ENCODE measurements around the gene TCF7L1. TPM values are rescaled to one million over a fixed set of nuclear protein-coding genes. Genes with fewer than 3 reads are reported as not detected.

The TCF7L1 gene
- total and polyA plus RNA-seq, 2 of the 13 experiments (the other 11 are each of a cell fraction or from before 2014, with no cell fraction given) = 0.04 to 0.15 TPM

DNA sequence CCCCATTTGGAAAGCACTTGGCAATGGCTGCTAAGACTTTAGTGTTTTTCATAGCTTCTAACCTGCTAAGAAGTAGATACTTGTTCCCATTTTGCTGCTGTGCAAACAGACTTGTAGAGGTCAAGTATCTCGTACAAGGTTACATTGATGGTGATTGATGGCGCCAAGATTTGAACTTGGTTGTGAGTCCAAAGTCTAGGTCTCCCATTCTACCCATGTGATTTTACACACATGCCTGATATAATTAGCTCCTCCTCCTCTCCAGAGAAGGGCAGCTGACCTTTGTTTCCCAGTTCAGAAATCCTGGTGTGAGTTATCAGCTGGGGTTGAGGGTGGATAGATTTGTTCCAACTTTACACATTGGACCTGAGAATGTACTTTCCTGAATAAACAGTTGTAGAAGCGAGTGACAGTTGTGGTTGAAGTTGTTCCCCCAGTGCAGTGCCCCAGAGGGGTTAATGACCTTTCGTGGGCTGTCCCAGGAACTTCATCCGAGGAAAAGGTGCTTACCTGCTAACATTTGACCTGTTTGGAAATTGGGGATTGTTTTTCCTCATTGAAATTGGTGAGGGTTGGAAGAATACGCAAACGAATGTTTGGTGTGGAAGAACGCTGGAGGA is 10.4 kb downstream of the TCF7L1 start (continued):
- no peak for TF ChIP-seq ZNF34 (CRISPR knock-in tag; IDR thresholded peaks at IDR 0.05; ENCODE audit: borderline replicate concordance)
- TF ChIP-seq CCAR2 (optimal IDR thresholded peaks at IDR 0.05; ENCODE audit: low read depth, low read length) = no peak
- TF ChIP-seq MXD4 (CRISPR knock-in tag; IDR thresholded peaks at IDR 0.05) = peak; percentile 24; the same call in 1 of the 2 replicates
- no peak for TF ChIP-seq IRF1 (CRISPR knock-in tag; IDR thresholded peaks at IDR 0.05; ENCODE audit: low read depth)
- TF ChIP-seq RARG (CRISPR knock-in tag; IDR thresholded peaks at IDR 0.05; ENCODE audit: low read depth) = no peak
- TF ChIP-seq, protein P1, sequence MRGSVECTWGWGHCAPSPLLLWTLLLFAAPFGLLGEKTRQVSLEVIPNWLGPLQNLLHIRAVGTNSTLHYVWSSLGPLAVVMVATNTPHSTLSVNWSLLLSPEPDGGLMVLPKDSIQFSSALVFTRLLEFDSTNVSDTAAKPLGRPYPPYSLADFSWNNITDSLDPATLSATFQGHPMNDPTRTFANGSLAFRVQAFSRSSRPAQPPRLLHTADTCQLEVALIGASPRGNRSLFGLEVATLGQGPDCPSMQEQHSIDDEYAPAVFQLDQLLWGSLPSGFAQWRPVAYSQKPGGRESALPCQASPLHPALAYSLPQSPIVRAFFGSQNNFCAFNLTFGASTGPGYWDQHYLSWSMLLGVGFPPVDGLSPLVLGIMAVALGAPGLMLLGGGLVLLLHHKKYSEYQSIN (CRISPR knock-in tag; IDR thresholded peaks at IDR 0.05; ENCODE audit: borderline replicate concordance) = no peak
- TF ChIP-seq POGZ (CRISPR knock-in tag; IDR thresholded peaks at IDR 0.05) = peak; percentile 54; the same call in 1 of the 2 replicates
- peak; percentile 64; the same call in 1 of the 2 replicates for TF ChIP-seq ZNF124 (CRISPR knock-in tag; IDR thresholded peaks at IDR 0.05)
- TF ChIP-seq, protein P2, sequence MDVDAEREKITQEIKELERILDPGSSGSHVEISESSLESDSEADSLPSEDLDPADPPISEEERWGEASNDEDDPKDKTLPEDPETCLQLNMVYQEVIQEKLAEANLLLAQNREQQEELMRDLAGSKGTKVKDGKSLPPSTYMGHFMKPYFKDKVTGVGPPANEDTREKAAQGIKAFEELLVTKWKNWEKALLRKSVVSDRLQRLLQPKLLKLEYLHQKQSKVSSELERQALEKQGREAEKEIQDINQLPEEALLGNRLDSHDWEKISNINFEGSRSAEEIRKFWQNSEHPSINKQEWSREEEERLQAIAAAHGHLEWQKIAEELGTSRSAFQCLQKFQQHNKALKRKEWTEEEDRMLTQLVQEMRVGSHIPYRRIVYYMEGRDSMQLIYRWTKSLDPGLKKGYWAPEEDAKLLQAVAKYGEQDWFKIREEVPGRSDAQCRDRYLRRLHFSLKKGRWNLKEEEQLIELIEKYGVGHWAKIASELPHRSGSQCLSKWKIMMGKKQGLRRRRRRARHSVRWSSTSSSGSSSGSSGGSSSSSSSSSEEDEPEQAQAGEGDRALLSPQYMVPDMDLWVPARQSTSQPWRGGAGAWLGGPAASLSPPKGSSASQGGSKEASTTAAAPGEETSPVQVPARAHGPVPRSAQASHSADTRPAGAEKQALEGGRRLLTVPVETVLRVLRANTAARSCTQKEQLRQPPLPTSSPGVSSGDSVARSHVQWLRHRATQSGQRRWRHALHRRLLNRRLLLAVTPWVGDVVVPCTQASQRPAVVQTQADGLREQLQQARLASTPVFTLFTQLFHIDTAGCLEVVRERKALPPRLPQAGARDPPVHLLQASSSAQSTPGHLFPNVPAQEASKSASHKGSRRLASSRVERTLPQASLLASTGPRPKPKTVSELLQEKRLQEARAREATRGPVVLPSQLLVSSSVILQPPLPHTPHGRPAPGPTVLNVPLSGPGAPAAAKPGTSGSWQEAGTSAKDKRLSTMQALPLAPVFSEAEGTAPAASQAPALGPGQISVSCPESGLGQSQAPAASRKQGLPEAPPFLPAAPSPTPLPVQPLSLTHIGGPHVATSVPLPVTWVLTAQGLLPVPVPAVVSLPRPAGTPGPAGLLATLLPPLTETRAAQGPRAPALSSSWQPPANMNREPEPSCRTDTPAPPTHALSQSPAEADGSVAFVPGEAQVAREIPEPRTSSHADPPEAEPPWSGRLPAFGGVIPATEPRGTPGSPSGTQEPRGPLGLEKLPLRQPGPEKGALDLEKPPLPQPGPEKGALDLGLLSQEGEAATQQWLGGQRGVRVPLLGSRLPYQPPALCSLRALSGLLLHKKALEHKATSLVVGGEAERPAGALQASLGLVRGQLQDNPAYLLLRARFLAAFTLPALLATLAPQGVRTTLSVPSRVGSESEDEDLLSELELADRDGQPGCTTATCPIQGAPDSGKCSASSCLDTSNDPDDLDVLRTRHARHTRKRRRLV (CRISPR knock-in tag; IDR thresholded peaks at IDR 0.05) = no peak
- TF ChIP-seq FOXP4 (CRISPR knock-in tag; IDR thresholded peaks at IDR 0.05) = peak; percentile 71
- TF ChIP-seq, protein P3, sequence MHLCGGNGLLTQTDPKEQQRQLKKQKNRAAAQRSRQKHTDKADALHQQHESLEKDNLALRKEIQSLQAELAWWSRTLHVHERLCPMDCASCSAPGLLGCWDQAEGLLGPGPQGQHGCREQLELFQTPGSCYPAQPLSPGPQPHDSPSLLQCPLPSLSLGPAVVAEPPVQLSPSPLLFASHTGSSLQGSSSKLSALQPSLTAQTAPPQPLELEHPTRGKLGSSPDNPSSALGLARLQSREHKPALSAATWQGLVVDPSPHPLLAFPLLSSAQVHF (CRISPR knock-in tag; IDR thresholded peaks at IDR 0.05) = no peak
- no peak for TF ChIP-seq HIC2 (CRISPR knock-in tag; IDR thresholded peaks at IDR 0.05; ENCODE audit: low read depth)
- TF ChIP-seq ATM (IDR thresholded peaks at IDR 0.05; ENCODE audit: borderline replicate concordance) = no peak
- TF ChIP-seq ZNF564 (CRISPR knock-in tag; IDR thresholded peaks at IDR 0.05) = no peak
- TF ChIP-seq FOXA3 (CRISPR knock-in tag; IDR thresholded peaks at IDR 0.05) = peak; percentile 29; the same call in 1 of the 2 replicates
- no peak for TF ChIP-seq SP2 (CRISPR knock-in tag; IDR thresholded peaks at IDR 0.05)
- TF ChIP-seq FOXK2 (IDR thresholded peaks at IDR 0.05) = no peak
- no peak for TF ChIP-seq ZNF598 (CRISPR knock-in tag; IDR thresholded peaks at IDR 0.05; ENCODE audit: borderline replicate concordance)

All from HepG2 (cell line).